ENCODE measurements around the gene CA4.

DNA sequence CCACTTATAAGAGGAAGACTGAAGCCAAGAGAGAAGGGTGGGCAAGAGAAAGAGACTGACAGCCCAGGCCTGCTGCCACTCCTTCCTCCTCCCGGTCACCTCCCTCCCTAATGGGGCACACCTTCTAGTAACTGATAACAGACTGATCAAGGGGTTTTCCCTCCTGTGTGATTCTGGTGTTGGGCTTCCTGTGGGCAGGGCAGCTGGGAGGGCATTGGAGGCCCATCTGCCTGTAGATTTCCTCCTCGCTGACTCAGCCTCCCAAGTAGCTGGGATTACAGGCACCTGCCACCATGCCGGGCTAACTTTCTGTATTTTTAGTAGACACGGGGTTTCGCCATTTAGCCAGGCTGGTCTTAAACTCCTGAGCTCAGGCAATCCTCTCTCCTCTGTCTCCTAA, 16.2 kb downstream of the CA4 start:
- TF ChIP-seq, protein P1, sequence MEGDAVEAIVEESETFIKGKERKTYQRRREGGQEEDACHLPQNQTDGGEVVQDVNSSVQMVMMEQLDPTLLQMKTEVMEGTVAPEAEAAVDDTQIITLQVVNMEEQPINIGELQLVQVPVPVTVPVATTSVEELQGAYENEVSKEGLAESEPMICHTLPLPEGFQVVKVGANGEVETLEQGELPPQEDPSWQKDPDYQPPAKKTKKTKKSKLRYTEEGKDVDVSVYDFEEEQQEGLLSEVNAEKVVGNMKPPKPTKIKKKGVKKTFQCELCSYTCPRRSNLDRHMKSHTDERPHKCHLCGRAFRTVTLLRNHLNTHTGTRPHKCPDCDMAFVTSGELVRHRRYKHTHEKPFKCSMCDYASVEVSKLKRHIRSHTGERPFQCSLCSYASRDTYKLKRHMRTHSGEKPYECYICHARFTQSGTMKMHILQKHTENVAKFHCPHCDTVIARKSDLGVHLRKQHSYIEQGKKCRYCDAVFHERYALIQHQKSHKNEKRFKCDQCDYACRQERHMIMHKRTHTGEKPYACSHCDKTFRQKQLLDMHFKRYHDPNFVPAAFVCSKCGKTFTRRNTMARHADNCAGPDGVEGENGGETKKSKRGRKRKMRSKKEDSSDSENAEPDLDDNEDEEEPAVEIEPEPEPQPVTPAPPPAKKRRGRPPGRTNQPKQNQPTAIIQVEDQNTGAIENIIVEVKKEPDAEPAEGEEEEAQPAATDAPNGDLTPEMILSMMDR (IDR thresholded peaks at IDR 0.05; ENCODE audit: borderline replicate concordance, extremely low read depth, low read length, poor library complexity, severe bottlenecking) = no peak
- TF ChIP-seq EZH2 (IDR thresholded peaks at IDR 0.05; ENCODE audit: borderline replicate concordance, low read depth, low read length, severe bottlenecking) = no peak

All from DND-41 (cell line).